Peyer's patch (tissue), 4 donors: ENCODE results near the gene KCNQ1. TPM values are rescaled to one million over a fixed set of nuclear protein-coding genes. Genes with fewer than 3 reads are reported as not detected.

ENCODE experiments used
- DNase-seq, 3 donors: peaks; one replicate each; pipeline ENCODE4 v3.0.0-alpha.2; 2017 to 2019
- H3K27ac ChIP-seq, 4 donors: fragments of 200-600 bp; sonication (generic); one replicate each; pipeline ENCODE4 v1.5.1; 2016 to 2019
- H3K27me3 ChIP-seq, 2 donors: fragments of 200-600 bp; sonication (generic); one replicate each; pipeline ENCODE4 v1.5.1; 2019
- H3K36me3 ChIP-seq, 3 donors: fragments of 200-600 bp; sonication (generic); one replicate each; pipeline ENCODE4 v1.5.1; 2016 to 2019
- H3K4me1 ChIP-seq, 4 donors: fragments of 200-600 bp; sonication (generic); one replicate each; pipeline ENCODE4 v1.5.1; 2016 to 2019
- H3K4me3 ChIP-seq, 4 donors: fragments of 200-600 bp; sonication (generic); 1 replicate in 3 of 4; 2 replicates in 1 of 4; pipeline ENCODE4 v1.5.1; 2016 to 2019; ENCODE audit warnings: mild to moderate bottlenecking in 1 of 4
- H3K9me3 ChIP-seq, 4 donors: fragments of 200-600 bp; sonication (generic); one replicate each; pipeline ENCODE4 v1.5.1; 2016 to 2019; ENCODE audit warnings: mild to moderate bottlenecking in 1 of 4
- POLR2A ChIP-seq, 2 donors: fragments of 450-650 bp; IDR thresholded peaks; one replicate each; pipeline ENCODE4 v1.5.1; 2017; ENCODE audit warnings: antibody characterized with exemption in 2 of 2, mild to moderate bottlenecking in 2 of 2, moderate library complexity in 2 of 2
- total RNA-seq, 4 donors: library from RNA; depleted of rRNA; stranded (reverse); fragments of >200 nt; gene quantifications; one replicate each; pipeline ENCODE4 v1.1.0, GENCODE V29; 2016
- TF ChIP-seq, protein P1 (sequence below), 6 experiments: fragments of 450-650 bp in 4 of 6; fragments of 200-600 bp in 2 of 6; sonication (generic) in 1 of 6; IDR thresholded peaks; one replicate each; pipeline ENCODE4 v1.5.1; 2017 to 2019; ENCODE audit warnings: antibody characterized with exemption in 6 of 6, mild to moderate bottlenecking in 3 of 6, moderate library complexity in 1 of 6

KCNQ1 gene
- total RNA-seq, 4 donors from 2014 or later, result 50.6 to 66.4 (median 54.2) TPM

DNA sequence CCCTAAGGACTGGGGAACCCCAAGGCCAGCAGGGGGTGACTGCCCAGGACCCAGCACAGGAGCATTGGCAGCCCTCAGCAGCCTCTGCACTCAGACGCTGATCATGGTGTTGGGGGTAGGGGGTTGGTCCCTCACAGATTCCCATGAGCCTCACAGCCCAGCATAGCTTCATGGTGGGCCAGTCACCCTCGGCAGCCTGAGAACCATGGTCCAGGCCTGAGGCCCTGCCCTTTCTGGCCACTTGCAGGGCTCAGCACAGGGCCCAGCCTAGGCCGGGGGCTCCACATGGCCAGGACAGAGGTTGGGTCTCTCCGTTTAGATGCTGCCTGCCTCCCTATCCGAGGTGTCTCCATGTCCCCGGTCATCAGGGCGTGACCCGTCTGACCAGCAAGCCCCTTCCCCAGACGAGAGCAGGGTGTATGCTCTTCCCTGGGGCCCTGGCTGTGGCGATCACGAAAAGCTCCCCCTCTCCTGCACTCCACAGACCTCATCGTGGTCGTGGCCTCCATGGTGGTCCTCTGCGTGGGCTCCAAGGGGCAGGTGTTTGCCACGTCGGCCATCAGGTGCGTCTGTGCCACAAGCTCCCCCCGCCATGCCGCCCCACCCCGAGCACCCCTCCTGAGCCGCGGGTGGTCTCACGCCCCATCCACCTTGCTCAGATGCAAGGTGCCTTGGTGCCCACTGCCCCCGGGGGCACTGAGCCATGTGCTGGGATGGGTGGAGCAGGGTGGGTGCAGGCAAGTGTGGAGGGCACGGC is 126.2 kb downstream of the KCNQ1 start:
- no peaks in the 10 kb centered on the region for H3K9me3 ChIP-seq
- no peaks in the 10 kb centered on the region for H3K27me3 ChIP-seq
- peaks cover 0 to 23% (median 0%) of the 10 kb centered on the region in 4 donors for H3K4me1 ChIP-seq
- no peaks in the 10 kb centered on the region for H3K36me3 ChIP-seq
- H3K4me3 ChIP-seq, result no peak overlapping the region
- no peak overlapping the region for H3K27ac ChIP-seq
- DNase-seq, result peak in 1 of 3 donors; percentile 37
- no peak for TF ChIP-seq POLR2A (IDR thresholded peaks at IDR 0.05)
- TF ChIP-seq, protein P1, sequence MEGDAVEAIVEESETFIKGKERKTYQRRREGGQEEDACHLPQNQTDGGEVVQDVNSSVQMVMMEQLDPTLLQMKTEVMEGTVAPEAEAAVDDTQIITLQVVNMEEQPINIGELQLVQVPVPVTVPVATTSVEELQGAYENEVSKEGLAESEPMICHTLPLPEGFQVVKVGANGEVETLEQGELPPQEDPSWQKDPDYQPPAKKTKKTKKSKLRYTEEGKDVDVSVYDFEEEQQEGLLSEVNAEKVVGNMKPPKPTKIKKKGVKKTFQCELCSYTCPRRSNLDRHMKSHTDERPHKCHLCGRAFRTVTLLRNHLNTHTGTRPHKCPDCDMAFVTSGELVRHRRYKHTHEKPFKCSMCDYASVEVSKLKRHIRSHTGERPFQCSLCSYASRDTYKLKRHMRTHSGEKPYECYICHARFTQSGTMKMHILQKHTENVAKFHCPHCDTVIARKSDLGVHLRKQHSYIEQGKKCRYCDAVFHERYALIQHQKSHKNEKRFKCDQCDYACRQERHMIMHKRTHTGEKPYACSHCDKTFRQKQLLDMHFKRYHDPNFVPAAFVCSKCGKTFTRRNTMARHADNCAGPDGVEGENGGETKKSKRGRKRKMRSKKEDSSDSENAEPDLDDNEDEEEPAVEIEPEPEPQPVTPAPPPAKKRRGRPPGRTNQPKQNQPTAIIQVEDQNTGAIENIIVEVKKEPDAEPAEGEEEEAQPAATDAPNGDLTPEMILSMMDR (IDR thresholded peaks at IDR 0.05), result no peak

DNA sequence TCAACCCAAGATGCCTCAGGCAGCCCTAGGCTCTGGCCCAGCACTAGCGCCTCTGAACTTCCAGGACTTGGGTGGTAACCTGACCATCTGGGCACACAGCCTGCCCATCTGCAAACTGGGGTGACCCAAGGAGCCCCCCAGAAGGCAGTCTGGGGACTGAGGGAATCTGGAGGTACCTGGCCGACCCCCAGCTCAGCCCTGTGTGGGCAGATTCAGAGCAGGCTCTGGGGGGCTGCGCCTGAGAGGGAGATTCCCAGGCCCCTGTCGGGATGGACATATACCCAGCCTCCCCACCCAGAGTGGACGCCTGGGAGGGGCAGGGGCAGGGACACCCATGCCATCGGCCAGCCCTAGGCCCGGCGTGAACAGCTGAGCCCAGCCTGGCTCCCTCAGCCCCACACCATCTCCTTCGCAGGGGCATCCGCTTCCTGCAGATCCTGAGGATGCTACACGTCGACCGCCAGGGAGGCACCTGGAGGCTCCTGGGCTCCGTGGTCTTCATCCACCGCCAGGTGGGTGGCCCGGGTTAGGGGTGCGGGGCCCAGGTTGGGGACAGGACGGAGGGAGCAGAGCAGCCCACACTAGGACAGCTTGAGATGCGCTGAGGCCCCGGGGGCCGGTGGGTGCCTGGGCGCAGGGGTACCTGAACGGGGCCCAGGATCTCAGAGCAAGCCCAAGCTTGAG is 126.9 kb downstream of the KCNQ1 start:
- no peaks in the 10 kb centered on the region for H3K27me3 ChIP-seq
- TF ChIP-seq POLR2A (IDR thresholded peaks at IDR 0.05), result no peak
- TF ChIP-seq, protein P1 (IDR thresholded peaks at IDR 0.05), result no peak
- H3K36me3 ChIP-seq, result no peaks in the 10 kb centered on the region
- no peaks in the 10 kb centered on the region for H3K9me3 ChIP-seq
- H3K4me1 ChIP-seq, result peaks cover 0 to 17% (median 0%) of the 10 kb centered on the region in 4 donors
- DNase-seq, result peak in 1 of 3 donors; percentile 49
- no peak overlapping the region for H3K27ac ChIP-seq
- no peak overlapping the region for H3K4me3 ChIP-seq

DNA sequence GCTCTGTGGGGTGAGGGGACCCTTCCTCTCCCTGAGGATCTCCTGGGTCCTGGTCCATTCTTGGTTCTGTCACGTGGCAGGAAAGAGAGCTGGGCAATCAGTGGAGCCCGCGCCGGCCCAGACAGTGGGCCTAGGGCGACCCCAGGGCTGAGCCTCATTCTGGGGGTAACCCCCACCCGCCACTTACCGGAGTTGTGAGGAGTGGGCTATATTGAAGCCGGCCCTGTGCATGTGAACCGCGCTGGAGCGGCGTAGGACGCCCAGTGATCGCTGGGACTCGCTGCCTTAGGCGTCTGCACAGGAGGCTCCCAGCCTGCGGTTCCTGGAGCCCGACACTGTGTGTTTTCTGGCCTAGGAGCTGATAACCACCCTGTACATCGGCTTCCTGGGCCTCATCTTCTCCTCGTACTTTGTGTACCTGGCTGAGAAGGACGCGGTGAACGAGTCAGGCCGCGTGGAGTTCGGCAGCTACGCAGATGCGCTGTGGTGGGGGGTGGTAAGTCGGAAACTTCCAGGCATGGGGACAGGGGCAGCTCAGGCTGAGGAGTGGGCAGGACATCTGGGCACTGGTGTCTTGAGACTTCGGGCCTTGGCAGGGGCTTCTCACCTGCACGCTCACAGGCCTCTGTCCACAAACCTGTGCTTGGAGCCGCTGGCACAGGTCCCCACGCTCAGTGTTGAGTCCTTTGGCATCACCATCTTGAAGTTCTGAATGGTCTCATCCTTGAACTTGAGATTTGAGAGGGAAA is 127.9 kb downstream of the KCNQ1 start:
- Histone ChIP-seq H3K36me3 (no peaks in the 10 kb centered on the region), H3K27ac (no peak overlapping the region)
- DNase-seq, result peak in 1 of 3 donors; percentile 35

DNA sequence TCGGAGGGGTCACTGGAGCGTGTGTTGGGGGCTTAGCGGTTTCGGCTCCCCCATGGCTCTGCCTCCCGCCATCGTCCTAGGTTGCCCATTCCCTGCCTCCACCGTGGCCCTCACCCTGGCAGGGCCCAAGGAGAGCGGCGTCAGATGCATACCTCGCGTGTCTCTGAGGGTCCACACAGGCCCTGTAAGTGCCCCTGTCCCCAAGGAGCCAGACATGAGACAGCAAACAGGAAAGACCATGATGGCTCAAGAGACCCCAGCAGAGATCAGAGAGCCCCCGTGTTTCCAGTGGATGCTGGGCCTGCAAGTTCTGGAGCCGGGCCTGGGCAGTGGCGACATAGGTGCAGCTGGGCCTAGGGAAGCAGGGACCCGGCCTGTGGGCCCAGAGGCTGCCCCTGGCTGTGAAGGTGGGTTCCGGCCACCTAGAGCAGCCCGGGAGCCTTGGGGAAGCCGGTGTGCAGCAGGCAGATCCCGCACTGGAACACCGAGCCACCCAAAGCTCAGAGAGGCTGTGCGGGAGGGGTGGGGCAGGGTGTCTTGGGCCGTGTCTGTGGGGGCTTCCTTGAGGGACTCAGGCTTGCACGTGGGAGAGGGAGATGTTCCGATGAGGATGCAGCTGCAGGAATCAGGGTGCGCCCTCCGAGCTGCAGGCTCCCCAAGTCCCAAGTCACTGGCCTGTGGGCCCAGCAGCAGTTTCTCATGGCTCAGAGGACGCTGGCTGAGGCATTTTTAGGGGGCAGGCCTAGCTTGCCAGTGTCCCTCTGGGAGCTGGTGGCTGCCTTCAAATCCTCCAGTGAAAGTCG is 128.6 kb downstream of the KCNQ1 start:
- no peaks in the 10 kb centered on the region for H3K9me3 ChIP-seq
- no peak overlapping the region for H3K4me3 ChIP-seq
- no peaks in the 10 kb centered on the region for H3K27me3 ChIP-seq
- no peaks in the 10 kb centered on the region for H3K36me3 ChIP-seq
- TF ChIP-seq, protein P1 (IDR thresholded peaks at IDR 0.05), result no peak
- no peak for TF ChIP-seq POLR2A (IDR thresholded peaks at IDR 0.05)
- H3K4me1 ChIP-seq, result peaks cover 0 to 13% (median 0%) of the 10 kb centered on the region in 4 donors
- no peak overlapping the region for H3K27ac ChIP-seq
- DNase-seq, result peak in 2 of 3 donors; percentile 34 to 37

More for the DNA sequence above, 127.9 kb downstream of the KCNQ1 start:
- Histone ChIP-seq H3K9me3 (no peaks in the 10 kb centered on the region), H3K4me3 (no peak overlapping the region), H3K4me1 (peaks cover 0 to 13% (median 0%) of the 10 kb centered on the region in 4 donors), H3K27me3 (no peaks in the 10 kb centered on the region)
- TF ChIP-seq, protein P1 (IDR thresholded peaks at IDR 0.05), result no peak
- TF ChIP-seq POLR2A (IDR thresholded peaks at IDR 0.05), result no peak

DNA sequence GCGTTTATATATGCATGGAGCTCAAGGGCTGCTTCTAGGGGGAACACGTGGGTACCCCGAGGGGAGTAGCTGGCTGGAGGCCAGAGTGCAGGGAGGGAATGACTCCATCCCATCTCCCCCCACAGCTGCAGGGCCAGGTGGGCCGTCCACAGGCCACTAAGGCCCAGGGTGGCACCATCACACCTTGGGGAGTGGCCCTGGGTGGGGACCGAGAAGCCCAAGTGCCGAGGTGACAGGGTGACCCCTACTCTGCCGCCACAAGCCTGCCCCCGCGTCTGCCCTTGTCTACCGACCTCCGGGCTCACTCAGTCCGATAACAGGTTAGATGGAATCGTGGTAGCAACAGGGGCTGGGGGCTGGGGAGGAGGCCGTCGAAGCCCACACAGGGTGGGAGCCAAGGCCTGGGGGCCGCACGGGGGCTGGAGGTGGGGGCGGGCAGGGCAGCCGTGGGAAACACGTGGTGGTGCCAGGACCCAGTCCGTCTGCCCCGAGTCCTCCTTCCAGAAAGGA is 129.3 kb downstream of the KCNQ1 start:
- Histone ChIP-seq H3K36me3 (no peaks in the 10 kb centered on the region), H3K9me3 (no peaks in the 10 kb centered on the region), H3K4me1 (peaks cover 0 to 13% (median 0%) of the 10 kb centered on the region in 4 donors), H3K4me3 (no peak overlapping the region), H3K27me3 (no peaks in the 10 kb centered on the region), H3K27ac (no peak overlapping the region)
- DNase-seq, result peak in 1 of 3 donors; percentile 34
- TF ChIP-seq, protein P1 (IDR thresholded peaks at IDR 0.05), result no peak
- no peak for TF ChIP-seq POLR2A (IDR thresholded peaks at IDR 0.05)
